CD4-positive, alpha-beta T cell treated with Interleukin-6 for 4 hours (primary cell): ENCODE data around the gene SLC2A10.
"Not testable (repeated sequence)": the region's sequence is repeated elsewhere in the genome, so short reads cannot be mapped to it uniquely, and the experiment has no call there.

Source experiments
- DNase-seq: peaks from one replicate; pipeline ENCODE4 v3.0.0-alpha.2; 2020; ENCODE audit warnings: mixed read lengths

The SLC2A10 gene

GRCh38 chr20:46709459-46710152 lies at the start of gene SLC2A10:
Gene SLC2A10, plus strand, starts transcription at chr20:46709649. Its CDS starts 88 bp downstream, at chr20:46709737.
- no peak for DNase-seq

- DNase-seq = no peak
These were observed 49.0 kb upstream of the SLC2A10 start for GRCh38 chr20:46660487-46660886.

- no peak for DNase-seq
These were observed 47.8 kb upstream of the SLC2A10 start for GRCh38 chr20:46661659-46662058.

GRCh38 chr20:46663531-46663930 lies 45.9 kb upstream of the SLC2A10 start:
- no peak for DNase-seq

GRCh38 chr20:46665602-46666001 lies 43.8 kb upstream of the SLC2A10 start:
- DNase-seq = no peak

- no peak for DNase-seq
These were observed 43.1 kb upstream of the SLC2A10 start for GRCh38 chr20:46666306-46666705.

GRCh38 chr20:46666818-46667515 lies 42.5 kb upstream of the SLC2A10 start:
- no peak for DNase-seq

- no peak for DNase-seq
These were observed 39.2 kb upstream of the SLC2A10 start for GRCh38 chr20:46670228-46670584.

- DNase-seq = no peak
These were observed 38.6 kb upstream of the SLC2A10 start for GRCh38 chr20:46670585-46671584.

- no peak for DNase-seq
These were observed 37.4 kb upstream of the SLC2A10 start for GRCh38 chr20:46671866-46672542.

GRCh38 chr20:46672543-46673148 lies 36.8 kb upstream of the SLC2A10 start:
- no peak for DNase-seq

- no peak for DNase-seq
These were observed 35.8 kb upstream of the SLC2A10 start for GRCh38 chr20:46673394-46674252.

GRCh38 chr20:46674253-46675083 lies 35.0 kb upstream of the SLC2A10 start:
- no peak for DNase-seq

GRCh38 chr20:46676649-46677316 lies 32.7 kb upstream of the SLC2A10 start:
- DNase-seq = not testable (repeated sequence)

GRCh38 chr20:46677608-46678007 lies 31.8 kb upstream of the SLC2A10 start:
- no peak for DNase-seq

GRCh38 chr20:46678516-46678915 lies 30.9 kb upstream of the SLC2A10 start:
- no peak for DNase-seq

- no peak for DNase-seq
These were observed 28.8 kb upstream of the SLC2A10 start for GRCh38 chr20:46680684-46681031.

- DNase-seq = peak; percentile 71
These were observed 28.2 kb upstream of the SLC2A10 start for GRCh38 chr20:46681032-46681854.
